GM21381 (cell line): Measurements from ENCODE around the gene KIF16B.
"Not testable (repeated sequence)": the region's sequence is repeated elsewhere in the genome, so short reads cannot be mapped to it uniquely, and the experiment has no call there.

Source experiments
- ATAC-seq: cut with Tn5 transposase; IDR thresholded peaks from one replicate; pipeline ENCODE4 v1.9.1; 2021; ENCODE audit warnings: mild to moderate bottlenecking, moderate library complexity; ENCODE audit not compliant: unreplicated experiment

KIF16B gene

GRCh38 chr20:16590041-16590633 is 16.9 kb upstream of the KIF16B start:
- ATAC-seq, result no peak

GRCh38 chr20:16589623-16590022 is 16.4 kb upstream of the KIF16B start:
- ATAC-seq, result no peak

DNA sequence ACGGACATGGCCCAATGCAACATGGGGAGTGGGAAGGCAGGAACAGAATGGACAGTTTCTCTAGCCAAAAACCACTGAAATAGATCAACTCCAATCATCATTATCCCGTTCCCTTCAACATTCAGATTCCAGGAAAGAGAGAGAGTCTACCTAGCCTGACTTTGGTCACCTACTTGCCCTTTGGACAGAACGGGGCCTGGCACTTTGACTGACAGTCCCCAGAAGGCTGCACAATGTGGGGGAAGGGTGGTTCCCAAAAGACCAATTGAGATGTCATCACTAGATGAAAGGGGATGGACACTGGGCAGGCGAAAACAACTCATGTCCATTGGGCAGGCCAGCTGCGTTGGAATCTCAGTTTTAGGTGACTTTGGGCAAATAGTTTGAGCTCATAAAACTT is 15.0 kb upstream of the KIF16B start:
- no peak for ATAC-seq

DNA sequence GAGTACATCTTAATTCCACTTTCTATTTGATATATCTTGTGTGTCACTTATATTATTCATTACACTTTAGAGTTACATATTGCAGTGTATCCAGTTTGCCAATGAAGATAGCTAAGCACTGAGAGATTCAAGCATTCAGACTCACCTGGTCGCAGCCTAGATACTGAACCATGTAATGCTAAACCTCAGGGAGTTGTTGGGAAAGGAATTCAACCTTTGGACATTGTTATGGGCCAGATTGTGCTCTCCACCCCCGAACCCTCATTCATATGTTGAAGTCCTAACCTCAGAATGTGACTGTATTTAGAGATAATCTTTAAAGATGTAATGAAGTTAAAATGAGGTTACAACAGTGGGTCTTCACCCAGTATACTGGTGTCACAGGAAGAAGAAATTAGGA is 13.8 kb upstream of the KIF16B start:
- ATAC-seq, result no peak

GRCh38 chr20:16583474-16583873 is 10.2 kb upstream of the KIF16B start:
- no peak for ATAC-seq

- no peak for ATAC-seq
Observed at GRCh38 chr20:16581241-16581640, 8.0 kb upstream of the KIF16B start.

GRCh38 chr20:16580620-16581019 is 7.4 kb upstream of the KIF16B start:
- no peak for ATAC-seq

DNA sequence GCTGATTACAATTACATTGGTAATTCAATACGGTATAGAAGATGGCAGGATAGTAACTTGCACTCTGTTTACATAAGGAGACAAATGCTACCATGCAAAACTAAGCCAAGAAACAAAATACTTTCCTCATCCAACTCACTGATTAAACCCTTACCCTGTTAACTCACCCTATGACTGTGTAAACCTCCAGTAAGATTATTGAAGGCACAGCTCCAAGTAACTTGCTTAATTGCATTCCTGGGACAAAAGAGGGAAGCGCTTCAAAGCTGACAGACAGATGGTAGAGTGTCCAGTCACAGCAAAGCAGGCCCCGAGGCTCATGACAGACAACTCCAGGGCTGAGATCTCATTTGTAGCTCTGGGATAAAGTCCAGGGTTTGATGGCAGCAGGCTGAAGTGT is 6.9 kb upstream of the KIF16B start:
- ATAC-seq, result no peak

GRCh38 chr20:16576219-16576618 is 3.0 kb upstream of the KIF16B start:
- ATAC-seq, result no peak

GRCh38 chr20:16575390-16576140 is 2.3 kb upstream of the KIF16B start:
- ATAC-seq, result no peak

- peak; percentile 36 for ATAC-seq
Observed at GRCh38 chr20:16574656-16575355, 1.6 kb upstream of the KIF16B start.

DNA sequence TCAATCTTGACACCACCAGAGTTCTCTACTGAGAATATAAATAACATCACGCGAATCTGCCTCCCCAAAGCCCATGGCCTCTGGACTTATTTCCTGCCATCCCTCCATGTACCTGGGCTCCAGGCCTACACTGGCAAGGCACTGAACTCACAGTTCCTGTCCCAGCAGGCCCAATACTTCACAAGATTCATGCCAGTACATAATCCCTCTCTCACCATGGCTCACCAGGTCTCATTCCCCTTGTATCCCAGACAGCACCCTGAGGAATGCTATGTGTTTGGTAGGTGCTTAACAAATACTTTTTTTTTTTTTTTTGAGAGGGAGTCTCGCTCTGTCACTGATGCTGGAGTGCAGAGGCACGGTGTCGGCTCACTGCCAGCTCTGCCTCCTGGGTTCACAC is 1.9 kb downstream of the KIF16B start:
- no peak for ATAC-seq

DNA sequence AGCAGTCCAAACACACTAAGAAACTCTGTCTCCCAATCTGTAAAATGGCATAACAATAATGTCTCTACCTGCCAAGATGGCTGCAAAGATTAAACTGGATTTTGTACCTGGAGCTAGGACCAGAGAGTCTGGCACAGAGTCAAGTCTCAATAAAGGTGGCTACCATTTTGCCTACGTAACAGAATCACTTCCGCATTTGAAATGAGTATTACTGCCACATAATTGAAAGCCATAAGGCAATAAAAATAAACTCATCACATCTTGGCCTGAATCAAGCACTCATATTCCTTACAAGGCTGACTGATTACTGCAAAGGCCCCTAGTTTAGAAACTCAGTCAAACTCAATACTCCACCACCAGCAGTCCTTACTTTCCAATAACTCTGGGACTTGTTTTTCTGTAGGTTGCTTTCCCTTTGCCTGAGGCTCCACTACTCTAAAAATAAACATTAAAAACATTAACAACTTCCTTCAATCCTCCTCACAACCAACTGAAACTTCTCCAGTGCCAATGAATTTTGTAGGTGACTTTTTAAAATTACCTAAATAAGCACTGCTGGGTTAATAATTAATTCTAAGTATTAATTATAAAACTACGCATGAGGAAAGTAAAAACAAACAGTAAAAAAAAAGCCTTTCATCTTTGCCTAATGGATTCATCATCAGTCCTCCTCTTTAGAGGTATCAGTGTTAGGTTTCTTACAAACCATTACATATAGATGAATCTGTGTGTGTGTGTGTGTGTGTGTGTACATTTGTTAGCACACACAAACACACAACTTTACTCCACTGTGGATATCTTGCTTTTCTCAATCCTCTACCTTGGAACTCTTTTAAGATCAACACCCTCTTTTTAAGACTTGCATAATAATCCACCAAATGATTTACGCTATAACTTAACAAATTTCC is 3.7 kb downstream of the KIF16B start:
- no peak for ATAC-seq

DNA sequence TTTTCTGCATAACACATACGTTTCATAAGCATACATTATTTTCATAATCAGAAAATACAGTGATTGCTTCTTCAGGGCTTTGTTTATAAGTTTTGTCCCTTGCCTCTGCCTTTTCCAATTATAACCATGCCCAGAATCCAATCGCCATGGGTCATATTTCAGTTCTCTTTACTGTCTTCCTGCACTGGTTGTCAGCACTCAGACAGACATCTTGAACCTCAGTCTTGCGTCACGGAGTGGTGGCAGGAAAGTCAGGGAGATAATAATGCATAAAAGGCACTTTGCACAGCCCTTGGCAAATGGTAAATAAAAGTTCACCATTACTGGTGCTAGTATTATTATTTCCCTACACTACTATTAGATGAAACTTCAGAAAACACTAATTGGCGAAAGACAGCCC is 7.2 kb downstream of the KIF16B start:
- ATAC-seq, result no peak

GRCh38 chr20:16564079-16564478 is 9.2 kb downstream of the KIF16B start:
- not testable (repeated sequence) for ATAC-seq

- no peak for ATAC-seq
Observed at GRCh38 chr20:16563066-16563806, 10.0 kb downstream of the KIF16B start.

DNA sequence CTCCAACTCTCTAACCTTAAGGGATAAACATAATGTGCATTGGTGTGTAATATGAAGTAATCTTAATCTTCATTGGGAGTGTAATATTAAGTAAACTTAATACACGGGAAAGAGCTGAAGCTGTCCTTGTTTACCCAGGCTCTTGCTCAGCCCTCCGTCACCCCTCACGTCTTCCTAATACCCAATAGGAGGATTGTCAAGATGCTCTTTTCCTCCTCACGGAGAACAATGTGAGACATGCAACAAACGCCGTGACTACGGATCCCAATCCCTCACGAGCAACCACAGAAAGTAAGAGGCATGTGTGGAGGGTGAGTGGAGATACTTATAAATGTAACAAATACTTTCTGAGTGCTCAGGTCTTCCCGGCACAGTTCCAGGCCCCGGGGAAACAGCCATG is 11.0 kb downstream of the KIF16B start:
- no peak for ATAC-seq

DNA sequence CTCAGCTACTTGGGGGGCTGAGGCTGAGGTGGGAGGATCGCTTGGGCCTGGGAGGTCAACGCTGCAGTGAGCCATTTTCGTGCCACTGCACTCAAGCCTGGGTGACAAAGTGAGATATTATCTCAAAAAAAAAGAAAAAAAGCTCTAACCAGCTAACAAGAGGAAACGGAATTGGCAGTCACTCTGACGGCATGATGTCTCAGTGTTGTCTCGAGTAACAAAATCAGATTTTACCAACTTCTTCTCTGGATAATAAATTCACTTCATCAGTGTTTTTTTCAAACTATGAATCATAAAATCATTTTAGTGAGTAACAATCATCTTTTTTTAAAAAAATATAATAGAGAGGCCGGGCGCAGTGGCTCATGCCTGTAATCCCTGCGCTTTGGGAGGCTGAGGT is 12.6 kb downstream of the KIF16B start:
- no peak for ATAC-seq

DNA sequence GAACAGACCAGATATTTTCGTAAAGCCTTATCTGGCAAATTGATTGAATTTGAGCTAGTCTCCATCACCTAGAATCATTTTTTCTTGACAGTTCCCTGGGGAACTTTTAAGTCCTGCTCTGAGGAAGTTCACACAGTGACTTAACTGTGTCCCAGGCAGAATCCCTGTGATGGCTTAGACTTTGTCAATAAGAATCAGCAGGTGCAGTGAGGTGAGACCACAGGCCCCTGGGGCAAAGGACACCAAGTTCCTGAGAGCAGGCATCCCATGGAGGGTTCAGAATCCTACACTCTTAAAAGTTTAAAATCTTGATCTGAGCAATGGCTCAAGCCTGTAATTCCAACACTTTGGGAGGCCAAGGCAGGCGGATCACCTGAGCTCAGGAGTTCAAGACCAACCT is 13.0 kb downstream of the KIF16B start:
- ATAC-seq, result no peak

- no peak for ATAC-seq
Observed at GRCh38 chr20:16556301-16556700, 16.9 kb downstream of the KIF16B start.
